GM21447 (cell line): Measurements from ENCODE around the gene RPUSD1.
"Not testable (repeated sequence)": the region's sequence is repeated elsewhere in the genome, so short reads cannot be mapped to it uniquely, and the experiment has no call there.

ENCODE experiments used
- ATAC-seq: cut with Tn5 transposase; IDR thresholded peaks from one replicate; pipeline ENCODE4 v1.9.1; 2021; ENCODE audit not compliant: unreplicated experiment

Gene RPUSD1

GRCh38 chr16:768428-768827 is 19.8 kb downstream of the RPUSD1 start:
- ATAC-seq, result no peak

- no peak for ATAC-seq
Measured at GRCh38 chr16:767743-768235, 20.4 kb downstream of the RPUSD1 start.

- ATAC-seq, result no peak
Measured at GRCh38 chr16:766820-767640, 21.2 kb downstream of the RPUSD1 start.

GRCh38 chr16:766008-766819 is 22.0 kb downstream of the RPUSD1 start:
- ATAC-seq, result no peak

- no peak for ATAC-seq
Measured at GRCh38 chr16:765488-765865, 22.7 kb downstream of the RPUSD1 start.

GRCh38 chr16:764848-765487 is 23.2 kb downstream of the RPUSD1 start:
- no peak for ATAC-seq

GRCh38 chr16:764184-764750 is 23.9 kb downstream of the RPUSD1 start:
- ATAC-seq, result no peak

GRCh38 chr16:763369-764183 is 24.6 kb downstream of the RPUSD1 start:
- no peak for ATAC-seq

GRCh38 chr16:762595-763268 is 25.4 kb downstream of the RPUSD1 start:
- ATAC-seq, result no peak

- ATAC-seq, result no peak
Measured at GRCh38 chr16:761625-762513, 26.3 kb downstream of the RPUSD1 start.

GRCh38 chr16:760545-761343 is 27.4 kb downstream of the RPUSD1 start, which contains the start of gene MSLN:
TSS of gene MSLN (plus strand) at chr16:760734. CDS start at chr16:762681, 1,947 bp downstream.
- no peak for ATAC-seq

- ATAC-seq, result no peak
Measured at GRCh38 chr16:760065-760464, 28.1 kb downstream of the RPUSD1 start.

- no peak for ATAC-seq
Measured at GRCh38 chr16:759110-759910, 28.9 kb downstream of the RPUSD1 start.

GRCh38 chr16:756428-756827 is 31.8 kb downstream of the RPUSD1 start:
- no peak for ATAC-seq

GRCh38 chr16:754656-755055 is 33.5 kb downstream of the RPUSD1 start:
- no peak for ATAC-seq

GRCh38 chr16:754121-754607 is 34.0 kb downstream of the RPUSD1 start:
- not testable (repeated sequence) for ATAC-seq

- ATAC-seq, result no peak
Measured at GRCh38 chr16:752007-752312, 36.2 kb downstream of the RPUSD1 start.
